ENCODE data around the gene PRDM16. TPM values are rescaled to one million over a fixed set of nuclear protein-coding genes. Genes with fewer than 3 reads are reported as not detected.
A peak's percentile ranks its signal among the peaks of the same experiment; 100 is the strongest.

PRDM16 gene
- total and polyA plus RNA-seq, 2 of the 13 experiments (the other 11 are each of a cell fraction or from before 2014, with no cell fraction given), result 0.15 to 0.81 TPM

GRCh38 chr1:3471356-3472087 is 402.5 kb downstream of the PRDM16 start (continued):
- 0 out of 2 replicates have a peak, but pooled peaks have one; percentile 46 for TF ChIP-seq ZNF510 (CRISPR knock-in tag; IDR thresholded peaks at IDR 0.05; ENCODE audit: low read depth)
- TF ChIP-seq AKAP8 (CRISPR knock-in tag; IDR thresholded peaks at IDR 0.05), result no peak
- TF ChIP-seq CAMTA2 (CRISPR knock-in tag; IDR thresholded peaks at IDR 0.05; ENCODE audit: borderline replicate concordance), result no peak
- TF ChIP-seq SIX4 (CRISPR knock-in tag; IDR thresholded peaks at IDR 0.05), result no peak
- no peak for TF ChIP-seq ZNF33A (CRISPR knock-in tag; IDR thresholded peaks at IDR 0.05; ENCODE audit: borderline replicate concordance)
- no peak for TF ChIP-seq REXO4 (CRISPR knock-in tag; IDR thresholded peaks at IDR 0.05; ENCODE audit: borderline replicate concordance)
- 0 out of 2 replicates have a peak, but pooled peaks have one; percentile 35 for TF ChIP-seq ZNF337 (CRISPR knock-in tag; IDR thresholded peaks at IDR 0.05; ENCODE audit: borderline replicate concordance, low read depth)
- TF ChIP-seq ETV6 (CRISPR knock-in tag; conservative IDR thresholded peaks at IDR 0.05), result peak; percentile 77; the same call in 1 of the 2 replicates
- TF ChIP-seq SMC3 (IDR thresholded peaks at IDR 0.05; ENCODE audit: low read length), result peak; percentile 62
- TF ChIP-seq, protein P1, sequence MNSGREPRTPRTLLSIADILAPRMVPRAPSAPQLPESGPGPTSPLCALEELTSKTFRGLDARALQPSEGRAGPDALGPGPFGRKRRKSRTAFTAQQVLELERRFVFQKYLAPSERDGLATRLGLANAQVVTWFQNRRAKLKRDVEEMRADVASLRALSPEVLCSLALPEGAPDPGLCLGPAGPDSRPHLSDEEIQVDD (CRISPR knock-in tag; IDR thresholded peaks at IDR 0.05; ENCODE audit: borderline replicate concordance), result 0 out of 2 replicates have a peak, but pooled peaks have one; percentile 62
- TF ChIP-seq ZNF235 (CRISPR knock-in tag; IDR thresholded peaks at IDR 0.05; ENCODE audit: borderline replicate concordance), result no peak; the same call in 1 of the 2 replicates
- peak; percentile 51 for TF ChIP-seq ZEB1 (IDR thresholded peaks at IDR 0.05; ENCODE audit: insufficient replicate concordance, low read depth)
- peak; percentile 79; the same call in 1 of the 2 replicates for TF ChIP-seq ZGPAT (CRISPR knock-in tag; IDR thresholded peaks at IDR 0.05)
- TF ChIP-seq ZBTB42 (CRISPR knock-in tag; IDR thresholded peaks at IDR 0.05), result 0 out of 2 replicates have a peak, but pooled peaks have one; percentile 76
- TF ChIP-seq RCOR2 (CRISPR knock-in tag; IDR thresholded peaks at IDR 0.05), result peak; percentile 24; the same call in 1 of the 2 replicates
- TF ChIP-seq, protein P2, sequence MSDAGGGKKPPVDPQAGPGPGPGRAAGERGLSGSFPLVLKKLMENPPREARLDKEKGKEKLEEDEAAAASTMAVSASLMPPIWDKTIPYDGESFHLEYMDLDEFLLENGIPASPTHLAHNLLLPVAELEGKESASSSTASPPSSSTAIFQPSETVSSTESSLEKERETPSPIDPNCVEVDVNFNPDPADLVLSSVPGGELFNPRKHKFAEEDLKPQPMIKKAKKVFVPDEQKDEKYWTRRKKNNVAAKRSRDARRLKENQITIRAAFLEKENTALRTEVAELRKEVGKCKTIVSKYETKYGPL (CRISPR knock-in tag; IDR thresholded peaks at IDR 0.05), result no peak
- TF ChIP-seq MEIS1 (CRISPR knock-in tag; IDR thresholded peaks at IDR 0.05; ENCODE audit: borderline replicate concordance), result peak; percentile 80
- no peak for TF ChIP-seq ZNF367 (CRISPR knock-in tag; IDR thresholded peaks at IDR 0.05; ENCODE audit: borderline replicate concordance)
- TF ChIP-seq, protein P3, sequence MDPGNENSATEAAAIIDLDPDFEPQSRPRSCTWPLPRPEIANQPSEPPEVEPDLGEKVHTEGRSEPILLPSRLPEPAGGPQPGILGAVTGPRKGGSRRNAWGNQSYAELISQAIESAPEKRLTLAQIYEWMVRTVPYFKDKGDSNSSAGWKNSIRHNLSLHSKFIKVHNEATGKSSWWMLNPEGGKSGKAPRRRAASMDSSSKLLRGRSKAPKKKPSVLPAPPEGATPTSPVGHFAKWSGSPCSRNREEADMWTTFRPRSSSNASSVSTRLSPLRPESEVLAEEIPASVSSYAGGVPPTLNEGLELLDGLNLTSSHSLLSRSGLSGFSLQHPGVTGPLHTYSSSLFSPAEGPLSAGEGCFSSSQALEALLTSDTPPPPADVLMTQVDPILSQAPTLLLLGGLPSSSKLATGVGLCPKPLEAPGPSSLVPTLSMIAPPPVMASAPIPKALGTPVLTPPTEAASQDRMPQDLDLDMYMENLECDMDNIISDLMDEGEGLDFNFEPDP (CRISPR knock-in tag; conservative IDR thresholded peaks at IDR 0.05), result no peak
- TF ChIP-seq TCF12 (IDR thresholded peaks at IDR 0.05), result no peak
- TF ChIP-seq TCF12 (CRISPR knock-in tag; IDR thresholded peaks at IDR 0.05), result no peak
- TF ChIP-seq KDM1A (CRISPR knock-in tag; IDR thresholded peaks at IDR 0.05), result peak; percentile 26; the same call in 1 of the 2 replicates
- peak; percentile 17; the same call in 1 of the 2 replicates for TF ChIP-seq CBFB (CRISPR knock-in tag; IDR thresholded peaks at IDR 0.05)
- TF ChIP-seq CCDC6 (CRISPR knock-in tag; IDR thresholded peaks at IDR 0.05), result 0 out of 2 replicates have a peak, but pooled peaks have one; percentile 58
- peak; percentile 64; the same call in 1 of the 2 replicates for TF ChIP-seq CREM (IDR thresholded peaks at IDR 0.05)
- TF ChIP-seq CREM (CRISPR knock-in tag; IDR thresholded peaks at IDR 0.05), result no peak
- TF ChIP-seq MAFG (CRISPR knock-in tag; IDR thresholded peaks at IDR 0.05), result no peak
- TF ChIP-seq ZNF296 (CRISPR knock-in tag; conservative IDR thresholded peaks at IDR 0.05), result no peak
